Activated CD8-positive, alpha-beta memory T cell treated with anti-CD3 and anti-CD28 coated beads for 4 hours (primary cell): Measurements from ENCODE around the gene SMR3A.

ENCODE experiments used
- DNase-seq, 2 donors: peaks; one replicate each; pipeline ENCODE4 v3.0.0-alpha.2; 2020; ENCODE audit warnings: low read depth in 2 of 2

The SMR3A gene

GRCh38 chr4:70360460-70360859 is at the start of gene SMR3A:
Gene SMR3A, plus strand, starts transcription at chr4:70360760. Its CDS starts 1,356 bp downstream, at chr4:70362116.
- no peak for DNase-seq

- no peak for DNase-seq
These were observed 46.8 kb upstream of the SMR3A start for GRCh38 chr4:70313736-70314135.

DNA sequence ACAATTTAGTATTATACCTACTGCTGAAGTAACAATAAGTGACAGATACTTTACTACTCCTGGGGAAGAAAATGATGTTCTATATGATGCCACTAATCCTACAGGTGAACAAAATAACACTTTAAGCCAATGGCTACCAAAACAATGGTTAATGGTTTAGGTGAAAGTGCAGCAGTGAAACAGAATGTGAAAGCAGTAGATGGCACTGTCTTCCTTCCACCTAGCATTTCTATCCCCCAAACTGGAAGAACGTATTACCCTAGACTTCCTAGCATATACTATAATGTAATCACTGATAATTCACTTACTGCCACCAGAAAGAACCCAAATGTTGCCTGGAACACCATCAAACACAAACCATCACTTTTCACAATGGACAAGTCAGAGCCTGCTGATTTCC is 44.6 kb upstream of the SMR3A start:
- DNase-seq = no peak

DNA sequence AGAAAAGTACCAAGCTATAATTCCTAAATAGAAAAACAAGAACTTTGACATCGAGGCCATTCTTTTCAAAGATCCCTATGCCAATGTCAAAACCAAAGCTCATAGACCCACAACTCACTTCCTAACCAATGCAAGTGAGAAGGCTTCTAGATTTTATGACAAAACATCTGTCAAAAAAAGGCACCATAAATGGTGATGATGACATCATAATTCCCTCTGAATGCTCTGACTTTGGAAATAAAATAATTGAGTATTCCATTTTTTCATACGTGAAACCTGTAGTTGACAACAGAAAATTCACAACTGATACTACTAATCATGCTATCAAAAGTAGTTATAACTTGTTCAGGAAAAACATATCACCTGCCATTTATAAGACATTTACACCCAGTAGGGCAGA is 34.5 kb upstream of the SMR3A start:
- DNase-seq = no peak

GRCh38 chr4:70334681-70335080 is 25.9 kb upstream of the SMR3A start, which contains the start of gene CABS1:
Gene CABS1, plus strand, starts transcription at chr4:70334981. Its CDS starts 59 bp downstream, at chr4:70335040.
- DNase-seq = no peak

- no peak for DNase-seq
These were observed 24.5 kb upstream of the SMR3A start for GRCh38 chr4:70336043-70336442.

DNA sequence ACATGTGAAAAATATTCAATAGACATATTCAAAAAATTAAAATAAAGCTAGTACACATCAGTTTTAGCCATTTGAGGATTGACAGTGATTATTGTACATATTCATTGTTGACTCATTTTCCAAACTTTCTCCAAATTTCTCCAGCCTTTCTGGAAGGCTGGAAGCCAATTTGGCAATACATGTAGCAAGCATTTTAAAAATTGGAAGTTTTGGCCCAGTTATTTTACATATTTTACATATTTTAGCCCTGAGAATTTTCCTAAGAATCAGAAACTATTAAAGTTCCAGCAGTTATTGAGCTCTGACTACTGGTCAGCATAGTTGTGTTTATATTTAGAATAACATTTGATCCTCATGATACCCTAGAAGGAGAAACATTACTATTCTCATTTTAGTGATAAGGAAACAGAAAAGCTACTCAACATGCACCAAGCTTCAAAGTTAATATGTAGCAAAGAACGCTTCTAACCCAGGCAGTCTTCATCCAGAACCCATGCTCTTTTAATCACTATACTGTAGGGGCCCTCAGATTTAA is 22.6 kb upstream of the SMR3A start:
- DNase-seq = no peak

- no peak for DNase-seq
These were observed 4.4 kb upstream of the SMR3A start for GRCh38 chr4:70356185-70356584.

DNA sequence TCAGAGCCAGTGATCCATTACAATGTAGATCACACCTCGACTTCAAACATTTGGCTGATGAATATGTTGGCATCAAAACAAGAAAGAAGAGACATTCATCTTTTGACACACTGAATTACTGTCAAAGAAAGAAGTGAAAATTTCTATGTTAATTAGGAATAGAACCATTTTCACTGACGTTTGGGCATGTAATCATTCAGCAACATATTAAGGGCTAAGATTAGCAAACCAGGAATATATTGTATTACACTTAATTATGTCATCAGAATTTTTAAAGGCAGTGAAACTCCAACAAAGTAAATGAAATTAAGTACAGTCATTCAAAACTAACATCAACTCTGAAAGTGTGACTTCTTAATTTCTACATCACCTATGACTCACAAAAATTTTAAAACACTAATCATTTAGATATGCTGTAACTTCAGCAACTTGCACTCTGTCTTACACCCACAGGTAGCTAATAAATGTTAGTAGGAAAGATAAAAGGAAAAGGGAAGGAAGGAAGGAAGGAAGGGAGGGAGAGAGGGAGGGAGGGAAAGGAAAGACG is 1.4 kb upstream of the SMR3A start:
- DNase-seq = no peak

DNA sequence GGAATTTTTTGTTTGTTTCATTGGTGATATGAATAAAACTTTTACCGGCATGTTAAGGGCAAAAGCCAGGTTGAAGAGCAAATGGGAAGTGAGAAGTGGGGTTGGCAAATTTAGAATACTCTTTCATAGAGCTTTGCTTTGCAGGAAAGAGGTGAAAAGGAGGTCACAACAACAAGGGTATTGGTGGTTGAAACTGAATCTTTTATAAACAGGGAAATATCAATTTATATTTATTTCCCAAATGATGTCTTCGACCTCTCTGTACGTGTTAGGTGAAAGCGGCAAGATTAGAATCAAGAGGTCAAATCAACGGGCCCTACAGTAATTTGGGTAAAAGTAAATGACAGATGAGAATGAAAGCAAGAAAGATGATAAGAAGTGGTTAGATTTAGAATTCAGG is 3.4 kb downstream of the SMR3A start:
- no peak for DNase-seq

DNA sequence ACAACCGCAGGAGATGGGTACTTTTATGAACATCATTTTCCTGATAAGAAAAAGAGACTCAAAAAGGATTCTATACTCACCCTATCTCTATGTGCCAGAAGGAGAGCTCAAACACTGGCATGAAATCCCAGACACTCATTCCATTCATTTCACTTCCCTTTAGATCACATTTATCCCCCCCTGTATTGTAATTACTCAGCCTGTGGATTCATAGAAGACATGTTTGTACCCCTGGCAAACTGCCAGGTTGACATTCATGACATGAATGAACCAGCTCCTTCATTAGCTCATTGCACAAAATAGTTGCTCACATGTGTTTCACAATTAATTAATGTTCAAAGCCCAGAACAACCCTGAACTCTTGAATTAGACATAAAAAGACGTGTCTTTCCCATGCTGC is 4.9 kb downstream of the SMR3A start:
- no peak for DNase-seq

- no peak for DNase-seq
These were observed 7.3 kb downstream of the SMR3A start for GRCh38 chr4:70367813-70368212.

GRCh38 chr4:70371987-70372386 is 11.4 kb downstream of the SMR3A start:
- DNase-seq = no peak

DNA sequence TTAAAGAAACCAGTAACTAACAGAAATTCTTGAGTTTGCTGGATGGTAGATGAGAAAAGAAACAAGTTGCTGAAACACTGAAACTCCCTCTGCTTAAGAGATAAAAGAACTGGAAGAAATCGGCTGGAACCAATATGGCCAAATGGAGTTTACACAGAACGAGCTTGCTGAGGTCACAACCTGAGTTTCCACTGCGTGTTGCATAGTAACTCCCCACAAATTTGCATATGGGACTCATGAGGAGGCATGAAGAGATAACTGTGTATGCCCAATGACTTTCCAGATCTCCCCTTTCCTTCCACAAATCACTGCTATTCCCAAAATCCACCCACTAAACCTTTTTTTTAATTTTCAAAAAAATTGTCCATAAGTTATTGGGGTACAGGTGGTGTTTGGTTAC is 12.2 kb downstream of the SMR3A start:
- no peak for DNase-seq

- no peak for DNase-seq
These were observed 20.0 kb downstream of the SMR3A start for GRCh38 chr4:70380578-70380977.

DNA sequence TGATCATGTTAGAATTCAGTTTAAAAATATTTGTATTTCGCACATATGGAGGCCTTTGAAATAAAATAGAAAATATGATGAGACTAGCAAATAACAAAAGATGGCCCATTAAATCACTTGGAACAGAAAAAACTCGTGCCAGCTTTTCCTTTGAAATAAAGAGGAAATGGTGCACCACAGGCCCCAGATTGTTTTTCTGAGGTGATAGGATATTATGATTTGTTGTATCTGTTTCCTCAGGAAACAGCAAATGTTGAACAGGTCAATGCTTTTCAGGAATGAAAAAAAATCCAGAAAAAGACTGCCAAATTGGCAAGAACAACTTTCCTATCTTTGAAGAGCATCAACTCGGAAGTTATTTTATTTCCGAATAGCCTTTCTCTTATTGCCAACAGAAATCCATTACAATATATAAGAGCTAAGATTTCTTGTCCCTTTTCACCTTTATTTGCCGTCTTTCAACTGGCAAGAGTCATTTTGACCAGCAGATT is 22.2 kb downstream of the SMR3A start, which contains the start of gene SMR3B:
TSS of gene SMR3B (plus strand) at position 441 of the 491 bp plus-strand sequence. CDS start 1,380 bp downstream, outside the sequence.
- DNase-seq = no peak

DNA sequence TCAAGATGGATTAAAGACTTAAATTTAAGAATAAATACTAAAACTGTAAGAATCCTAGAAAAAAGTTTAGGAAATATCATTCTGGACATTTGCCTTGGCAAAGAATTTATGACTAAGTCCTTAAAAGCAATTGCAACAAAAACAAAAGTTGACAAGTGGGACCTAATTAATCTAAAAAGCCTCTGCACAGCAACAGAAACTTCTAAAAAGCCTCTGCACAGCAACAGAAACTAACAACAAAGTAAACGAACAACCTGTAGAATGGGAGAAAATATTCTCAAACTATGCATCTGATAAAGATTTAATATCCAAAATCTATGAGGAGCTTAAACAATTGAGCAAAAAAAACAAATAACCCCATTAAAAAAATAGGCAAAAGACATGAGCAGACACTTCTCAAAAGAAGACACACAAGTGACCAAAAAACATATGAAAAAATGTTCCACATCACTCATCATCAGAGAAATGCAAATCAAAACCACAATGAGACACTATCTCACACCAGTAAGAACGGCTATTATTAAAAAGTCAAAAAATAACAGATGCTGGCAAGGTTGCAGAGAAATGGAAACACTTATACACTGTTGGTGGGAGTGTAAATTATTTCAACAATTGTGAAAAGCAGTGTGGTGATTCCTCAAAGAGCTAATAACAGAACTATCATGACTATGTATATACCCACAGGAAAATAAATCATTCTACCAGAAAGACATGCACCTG is 31.7 kb downstream of the SMR3A start:
- no peak for DNase-seq

GRCh38 chr4:70397580-70397979 is 37.0 kb downstream of the SMR3A start, which contains the start of gene OPRPN:
Gene OPRPN, plus strand, starts transcription at chr4:70397940. Its CDS starts 1,346 bp downstream, at chr4:70399286.
- no peak for DNase-seq

DNA sequence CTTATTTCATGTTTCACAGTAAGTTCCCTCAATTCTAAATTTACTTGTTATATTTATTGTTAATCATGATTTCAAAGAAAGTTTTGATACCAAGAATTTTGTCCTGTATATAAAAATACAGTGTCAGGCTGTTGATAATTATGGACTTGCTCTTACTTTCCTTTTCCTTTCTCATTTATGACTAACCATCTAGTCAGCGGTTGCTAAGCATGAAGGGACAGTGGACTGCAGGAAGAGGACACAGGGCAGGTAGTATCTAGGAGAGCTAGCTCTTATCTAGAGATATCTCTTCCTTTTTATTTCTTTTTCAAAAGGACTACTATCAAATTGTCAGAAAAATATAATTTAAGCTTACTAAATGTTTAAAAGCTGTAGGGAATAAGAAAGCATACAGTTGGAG is 38.8 kb downstream of the SMR3A start:
- no peak for DNase-seq

DNA sequence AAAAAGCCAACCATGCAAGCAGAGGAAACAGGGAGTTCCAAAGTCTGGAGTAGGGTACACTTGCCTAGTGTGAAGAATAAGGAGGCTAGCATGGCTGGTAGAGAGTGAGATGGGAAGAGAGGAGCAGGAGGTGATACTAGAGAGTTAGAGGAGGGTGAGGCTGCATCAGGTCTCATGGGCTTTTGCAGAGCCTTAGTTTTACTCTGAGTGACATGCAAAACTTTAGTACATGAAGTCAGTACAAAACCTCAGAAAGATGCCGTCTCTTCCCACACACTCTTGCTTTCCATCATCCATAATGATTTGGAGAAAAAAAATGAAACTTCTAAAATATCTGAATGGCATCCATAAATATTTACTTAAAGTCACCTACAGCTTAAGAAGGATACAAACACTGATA is 42.2 kb downstream of the SMR3A start:
- no peak for DNase-seq

DNA sequence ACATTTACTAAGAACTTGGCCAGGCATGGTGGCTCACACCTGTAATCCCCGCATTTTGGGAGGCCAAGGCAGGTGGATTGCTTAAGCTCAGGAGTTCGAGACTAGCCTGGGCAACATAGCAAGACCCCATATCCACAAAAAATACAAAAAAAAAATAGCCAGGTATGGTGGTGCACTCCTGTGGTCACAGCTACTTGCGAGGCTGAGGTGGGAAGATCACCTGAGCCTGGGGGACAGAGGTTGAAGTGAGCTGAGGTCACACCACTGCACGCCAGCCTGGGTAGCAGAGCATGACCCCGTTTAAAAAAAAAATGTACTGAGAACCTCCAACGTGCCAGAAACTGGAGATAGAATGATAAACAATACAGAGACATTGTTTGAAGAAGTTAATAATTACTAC is 45.2 kb downstream of the SMR3A start:
- no peak for DNase-seq
